SK-N-MC (cell line): Measurements from ENCODE around the gene MESD.

Experiments
- EZH2 ChIP-seq: fragments of 200-600 bp; sonication (generic); IDR thresholded peaks from one replicate; pipeline ENCODE4 v1.6.1; 2017; ENCODE audit warnings: antibody characterized with exemption
- POLR2AphosphoS5 ChIP-seq: IDR thresholded peaks from 2 replicates; pipeline ENCODE4 v1.6.1; 2012; ENCODE audit warnings: mild to moderate bottlenecking, low read depth, low read length, borderline replicate concordance

DNA sequence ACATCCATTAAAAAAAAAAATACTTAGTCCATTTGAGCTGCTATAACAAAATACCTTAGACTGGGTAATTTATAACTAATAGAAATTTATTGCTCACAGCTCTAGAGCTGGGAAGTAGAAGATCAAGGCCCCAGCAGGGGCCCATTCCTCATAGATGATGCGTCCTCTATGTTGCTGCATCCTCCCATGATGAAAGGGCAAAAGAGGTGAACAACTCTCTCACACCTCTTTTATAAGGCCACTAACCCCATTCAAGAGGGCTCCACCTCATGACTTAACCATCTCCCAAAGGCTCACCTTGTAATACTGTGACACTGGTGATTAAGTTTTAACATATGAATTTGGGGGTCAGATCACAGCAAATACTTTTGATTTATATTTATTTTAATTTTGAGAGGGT, 8.1 kb upstream of the MESD start:
- TF ChIP-seq POLR2AphosphoS5 (no peak), EZH2 (no peak)
